Stimulated activated CD4-positive, alpha-beta T cell treated with anti-CD3 and anti-CD28 coated beads, Interleukin-4, amount 100 ng/mL, for 24 hours (primary cell): ENCODE results near the gene GLRA3.
"Not testable (repeated sequence)": the region's sequence is repeated elsewhere in the genome, so short reads cannot be mapped to it uniquely, and the experiment has no call there.

Experiments
- DNase-seq: peaks from one replicate; pipeline ENCODE4 v3.0.0-alpha.2; 2020

The GLRA3 gene

DNA sequence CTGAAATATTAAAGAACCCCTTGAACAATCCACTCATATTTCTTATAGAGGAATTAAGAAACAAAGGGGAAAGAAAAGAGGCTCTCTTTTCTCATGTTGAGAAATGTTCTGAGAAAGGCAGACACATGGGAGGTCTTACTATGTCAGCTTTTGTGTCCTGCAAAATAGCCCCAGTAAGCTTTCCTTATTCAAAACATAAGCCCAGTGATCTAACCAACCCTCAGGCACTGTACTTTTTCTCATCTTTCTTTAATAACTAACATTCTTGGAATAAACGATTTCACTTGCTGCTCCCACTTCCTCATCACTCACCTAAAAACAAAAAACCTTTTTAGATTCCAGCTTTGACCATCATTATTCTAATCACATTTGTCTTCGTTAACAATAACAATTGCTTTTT lies 115.9 kb downstream of the GLRA3 start:
- DNase-seq = no peak

DNA sequence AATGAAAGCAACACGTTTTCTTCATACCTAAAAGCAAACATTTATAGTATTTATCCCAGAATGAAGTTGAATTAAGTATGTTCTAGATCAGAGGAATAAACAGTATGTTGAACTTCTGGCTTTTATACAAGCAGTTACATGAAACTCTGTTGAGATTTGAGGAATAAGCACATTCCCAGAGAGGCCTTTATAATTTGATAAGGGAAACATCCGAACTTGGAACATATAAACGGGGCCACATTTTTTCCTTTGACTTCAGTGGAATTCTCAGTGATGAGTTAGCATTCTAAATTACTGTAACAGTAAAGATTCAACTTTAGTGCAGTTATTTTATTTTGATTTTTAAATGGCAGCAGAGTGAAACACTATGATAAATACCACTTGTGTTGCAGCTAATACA lies 119.5 kb downstream of the GLRA3 start:
- DNase-seq = no peak

DNA sequence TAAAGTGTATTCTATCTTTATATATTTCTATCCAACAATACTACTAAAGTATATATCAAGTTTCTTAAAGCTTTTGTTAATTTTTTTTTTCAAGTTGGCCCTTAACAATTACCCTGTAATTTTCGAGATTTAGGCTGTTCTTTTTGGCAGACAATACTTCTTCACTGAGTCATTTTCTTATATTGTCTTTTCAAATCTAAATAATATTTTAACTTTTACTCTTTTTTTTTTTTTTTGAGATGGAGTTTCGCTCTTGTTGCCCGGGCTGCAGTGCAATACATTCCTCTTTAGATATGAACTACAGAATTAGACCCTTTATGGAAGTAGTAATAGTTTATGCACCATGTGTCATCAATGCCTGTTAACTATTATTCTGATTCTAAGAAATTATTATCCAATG lies 120.7 kb downstream of the GLRA3 start:
- DNase-seq = no peak

DNA sequence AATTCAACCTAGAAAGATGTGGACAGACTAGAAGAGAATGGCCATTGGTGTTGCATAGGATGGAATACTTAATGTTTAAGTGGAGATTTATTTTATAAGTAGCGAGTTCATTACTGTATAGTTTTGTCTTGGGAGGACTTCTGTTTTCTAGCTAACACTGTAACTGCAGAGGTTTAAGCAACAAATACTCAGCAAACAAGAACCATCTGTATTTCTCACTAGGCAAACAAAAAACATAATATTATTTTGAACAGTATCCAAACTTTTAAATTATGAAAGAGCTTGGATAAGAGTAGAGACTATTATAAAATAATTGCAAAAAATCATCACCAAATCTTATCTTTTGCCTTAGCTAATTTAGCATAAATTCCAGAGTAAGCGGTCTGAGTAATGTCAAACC lies 121.1 kb downstream of the GLRA3 start:
- DNase-seq = no peak

DNA sequence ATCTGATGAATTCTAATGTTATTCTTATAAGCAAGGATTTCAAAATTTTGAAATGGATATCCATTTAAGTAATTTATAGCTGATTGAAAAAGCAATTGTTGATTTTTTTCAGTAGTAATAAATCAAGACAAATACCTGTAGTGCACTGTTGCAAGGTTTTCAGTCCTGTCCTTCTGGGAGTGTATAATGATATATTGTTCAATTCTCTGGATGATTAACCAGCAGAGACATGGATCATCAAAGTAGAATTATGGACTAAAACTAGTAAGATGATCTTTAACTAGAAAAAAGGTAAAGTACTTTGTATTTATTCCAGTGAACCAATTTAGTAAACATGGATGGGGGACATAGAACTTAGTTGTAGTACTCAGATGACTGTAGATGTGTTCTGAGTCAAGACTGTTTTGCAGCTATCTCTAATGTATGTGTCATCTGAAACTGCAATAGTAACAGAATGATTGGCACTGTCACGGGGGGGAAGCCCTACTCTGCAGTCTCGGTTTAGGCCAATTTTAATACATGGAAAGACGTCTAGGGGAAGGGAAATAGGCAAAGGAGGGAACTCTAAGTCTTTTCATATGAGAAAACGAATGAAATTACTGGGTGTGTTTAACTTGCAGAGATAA lies 121.9 kb downstream of the GLRA3 start:
- DNase-seq = peak; percentile 5

DNA sequence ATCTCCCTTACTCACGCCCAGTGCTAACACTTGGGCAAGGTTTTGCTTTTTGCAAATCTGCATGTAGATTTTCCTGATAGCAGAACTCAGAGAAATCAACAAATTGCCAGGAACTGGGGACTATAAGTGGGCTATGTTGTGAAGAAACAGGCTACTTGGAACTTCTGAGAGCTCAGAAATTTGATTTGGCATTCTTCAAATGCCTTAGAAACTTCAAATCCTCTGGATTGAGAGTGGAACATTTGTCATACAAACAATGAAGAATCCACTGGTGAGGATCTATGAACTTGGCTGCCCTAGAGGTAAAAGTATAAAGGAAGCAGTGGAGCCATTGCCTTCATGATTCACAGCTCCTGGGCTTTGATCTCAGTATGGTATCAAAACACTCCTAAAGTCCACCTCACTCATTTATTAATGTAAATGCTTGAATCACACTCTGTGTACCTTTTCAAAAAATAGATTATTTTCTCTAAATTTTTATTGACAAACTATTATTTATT lies 126.0 kb downstream of the GLRA3 start:
- no peak for DNase-seq

DNA sequence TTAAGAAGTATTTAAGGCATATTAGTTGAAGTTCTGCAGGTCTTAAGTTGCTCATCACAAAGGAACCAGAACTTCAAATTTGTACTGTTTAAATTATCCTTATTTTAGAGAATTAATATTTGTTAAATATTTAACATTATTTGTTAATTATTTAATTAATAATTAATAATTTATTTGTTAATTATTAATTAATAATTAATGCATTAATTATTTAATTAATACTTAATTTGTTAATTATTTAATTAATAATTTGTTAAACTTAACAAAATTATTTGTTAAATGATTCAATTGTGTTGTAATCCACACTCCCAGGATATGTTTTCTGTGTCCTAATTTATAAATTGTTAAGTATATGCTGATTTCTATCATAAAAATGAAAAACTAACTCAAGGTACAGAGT lies 129.4 kb downstream of the GLRA3 start:
- DNase-seq = no peak

DNA sequence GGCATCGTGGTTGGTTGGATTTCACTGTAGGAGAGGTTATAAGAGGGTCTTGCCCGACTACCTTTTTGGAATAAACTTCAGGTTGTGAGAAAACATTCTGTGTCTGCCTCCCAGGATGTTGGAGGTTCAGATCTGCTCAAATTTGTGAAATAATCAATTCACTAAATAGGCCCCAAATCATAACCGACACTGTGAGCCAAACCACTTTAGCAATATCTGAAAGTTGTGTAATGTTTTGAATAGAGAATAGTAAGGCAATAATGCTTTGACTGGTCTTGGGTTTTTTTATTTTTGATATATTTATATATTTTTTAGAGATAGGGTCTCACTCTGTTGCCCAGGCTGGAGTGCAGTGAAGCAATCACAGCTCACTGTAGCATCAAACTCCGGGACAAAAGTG lies 131.2 kb downstream of the GLRA3 start:
- DNase-seq = no peak

DNA sequence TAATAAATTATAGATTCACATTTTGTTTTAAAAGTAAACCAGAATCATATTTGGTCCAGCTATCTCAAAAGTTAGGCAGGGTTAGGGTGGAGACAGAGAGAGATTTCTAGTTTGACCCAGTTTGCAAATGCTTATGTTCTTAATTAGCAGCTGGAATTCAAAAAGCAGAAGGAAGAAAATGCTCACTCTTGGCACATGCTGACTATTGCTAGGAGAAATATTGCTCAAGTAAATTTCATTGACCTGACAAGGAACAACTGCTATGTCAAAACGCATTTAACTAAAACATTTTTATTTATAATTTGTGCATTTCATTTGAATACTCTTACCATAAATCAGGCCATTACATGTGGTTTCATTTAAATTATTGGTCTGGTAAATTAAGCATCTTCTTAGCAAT lies 131.8 kb downstream of the GLRA3 start:
- no peak for DNase-seq

DNA sequence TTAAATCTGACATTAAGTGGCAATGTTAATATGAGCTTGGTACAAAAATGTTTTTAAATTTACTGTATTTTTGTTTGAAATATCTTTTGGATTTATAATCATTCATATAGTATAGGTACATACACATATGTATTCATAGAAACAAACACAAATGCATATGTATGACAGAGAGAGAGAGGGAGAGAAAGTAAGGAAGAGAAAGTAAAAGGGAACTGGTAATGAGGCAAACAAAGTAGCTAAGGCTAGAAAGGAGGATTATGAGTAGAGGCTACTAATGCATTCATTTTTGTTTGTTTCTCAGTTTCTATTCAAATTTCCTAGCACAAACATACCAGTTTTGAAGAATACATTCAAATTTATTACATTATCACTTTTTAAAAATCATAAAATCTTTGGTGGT lies 132.4 kb downstream of the GLRA3 start:
- DNase-seq = no peak

DNA sequence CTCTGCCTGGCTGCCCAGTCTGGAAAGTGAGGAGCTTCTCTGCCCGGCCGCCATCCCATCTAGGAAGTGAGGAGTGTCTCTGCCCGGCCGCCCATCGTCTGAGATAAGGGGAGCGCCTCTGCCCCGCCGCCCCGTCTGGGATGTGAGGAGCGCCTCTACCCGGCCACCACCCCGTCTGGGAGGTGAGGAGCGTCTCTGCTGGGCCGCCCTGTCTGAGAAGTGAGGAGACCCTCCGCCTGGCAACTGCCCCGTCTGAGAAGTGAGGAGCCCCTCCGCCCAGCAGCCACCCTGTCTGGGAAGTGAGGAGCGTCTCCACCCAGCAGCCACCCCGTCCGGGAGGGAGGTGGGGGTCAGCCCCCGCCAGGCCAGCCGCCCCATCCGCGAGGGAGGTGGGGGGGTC lies 137.2 kb downstream of the GLRA3 start:
- DNase-seq = not testable (repeated sequence)

DNA sequence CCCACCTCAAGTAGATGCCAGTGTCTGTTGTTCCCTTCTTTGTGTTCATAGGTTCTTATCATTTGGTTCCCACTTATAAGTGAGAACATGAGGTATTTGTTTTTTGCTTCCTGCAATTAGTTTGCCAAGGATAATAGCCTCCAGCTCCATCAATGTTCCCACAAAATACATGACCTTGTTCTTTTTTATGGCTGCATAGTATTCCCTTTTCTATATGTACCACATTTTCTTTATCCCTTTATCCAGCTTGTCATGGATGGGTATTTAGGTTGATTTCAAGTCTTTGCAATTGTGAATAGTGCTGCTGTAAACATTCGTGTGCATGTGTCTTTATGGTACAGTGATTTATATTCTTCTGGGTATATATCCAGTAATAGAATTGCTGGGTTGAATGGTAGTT lies 138.4 kb downstream of the GLRA3 start:
- no peak for DNase-seq

DNA sequence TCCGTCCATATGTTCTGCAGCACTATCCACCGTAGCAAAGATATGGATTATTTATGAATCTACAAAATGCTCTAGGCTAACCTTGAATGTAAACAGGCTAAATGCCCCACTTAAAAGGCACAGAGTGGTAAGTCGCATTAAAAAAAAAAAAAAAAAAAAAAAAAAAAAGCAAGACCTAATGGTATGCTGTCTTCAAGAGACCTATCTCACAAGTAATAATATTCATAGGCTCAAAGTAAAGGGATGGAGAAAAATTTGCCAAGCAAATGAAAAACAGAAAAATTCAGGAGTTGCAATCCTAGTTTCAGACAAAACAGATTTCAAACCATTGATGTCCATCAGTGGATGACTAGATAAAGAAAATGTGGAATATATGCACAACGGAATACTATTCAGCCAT lies 139.4 kb downstream of the GLRA3 start:
- DNase-seq = no peak

DNA sequence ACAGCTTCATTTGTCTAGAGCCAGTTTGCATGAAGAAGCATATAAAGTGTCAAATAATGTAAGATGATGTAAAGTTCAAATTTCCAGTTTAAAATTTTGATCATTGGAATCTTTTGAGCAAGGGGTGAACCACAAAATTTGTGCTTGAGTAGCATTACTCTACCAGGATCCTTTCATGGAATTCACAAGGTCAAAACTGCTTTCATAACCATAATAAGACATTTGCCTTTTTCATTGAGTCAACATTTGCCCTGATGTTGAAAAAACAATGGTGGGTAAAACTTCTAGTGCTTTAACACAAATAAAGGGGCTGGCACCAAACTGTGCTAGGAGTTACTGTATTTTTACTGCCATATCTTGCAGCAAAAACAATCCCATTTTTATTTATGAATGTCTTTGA lies 142.2 kb downstream of the GLRA3 start:
- DNase-seq = no peak

DNA sequence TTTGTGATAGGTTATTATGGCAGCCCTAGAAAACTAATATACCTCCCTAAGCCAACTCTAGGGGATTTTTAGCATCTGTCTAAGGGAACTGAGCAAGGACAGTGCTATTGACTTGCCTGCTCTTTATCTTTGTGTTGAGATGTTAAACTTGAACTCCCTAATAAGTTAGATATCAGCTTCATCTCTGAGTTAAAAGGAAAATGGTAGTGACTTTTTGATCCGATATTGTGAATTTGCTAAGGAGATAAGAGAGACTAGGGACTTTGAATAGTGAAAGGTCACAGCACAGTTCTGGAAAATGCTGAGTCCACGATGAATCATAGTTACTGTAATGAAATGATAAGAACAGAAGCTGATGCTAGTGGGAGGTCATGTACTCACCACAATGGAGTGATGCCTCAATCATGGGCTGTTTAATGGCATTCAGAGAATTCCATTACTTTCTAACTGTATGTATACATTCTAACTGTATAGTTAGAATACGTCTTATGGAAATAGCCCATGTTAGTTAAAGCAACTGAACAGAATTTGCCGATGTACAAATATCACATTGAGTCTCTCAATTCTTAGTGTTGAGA lies 147.2 kb downstream of the GLRA3 start:
- DNase-seq = no peak

DNA sequence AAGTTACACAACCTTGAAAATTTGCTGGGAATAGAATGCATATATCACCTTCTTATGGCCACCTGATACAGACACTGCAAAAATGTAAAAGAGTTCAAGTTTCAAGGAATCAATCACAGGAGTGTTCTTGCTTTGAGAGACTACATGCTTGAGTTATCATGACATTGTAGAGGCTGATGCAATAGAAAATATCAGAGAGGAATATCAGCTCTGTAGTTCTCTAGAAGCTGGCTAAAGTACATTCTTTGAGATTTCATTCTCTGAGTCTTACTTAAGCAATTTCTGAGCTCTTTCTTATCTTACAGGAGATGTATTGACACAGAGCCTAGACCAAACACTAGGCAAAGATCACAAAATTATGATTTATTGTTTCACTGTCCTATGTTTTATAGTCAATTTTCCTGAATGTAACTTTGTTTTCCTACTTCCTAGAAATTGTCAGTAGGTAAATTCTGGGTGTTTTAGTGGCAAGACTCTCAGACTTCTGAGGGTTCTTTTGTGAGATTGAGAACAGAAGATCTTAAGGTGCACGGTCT lies 154.7 kb downstream of the GLRA3 start:
- no peak for DNase-seq

DNA sequence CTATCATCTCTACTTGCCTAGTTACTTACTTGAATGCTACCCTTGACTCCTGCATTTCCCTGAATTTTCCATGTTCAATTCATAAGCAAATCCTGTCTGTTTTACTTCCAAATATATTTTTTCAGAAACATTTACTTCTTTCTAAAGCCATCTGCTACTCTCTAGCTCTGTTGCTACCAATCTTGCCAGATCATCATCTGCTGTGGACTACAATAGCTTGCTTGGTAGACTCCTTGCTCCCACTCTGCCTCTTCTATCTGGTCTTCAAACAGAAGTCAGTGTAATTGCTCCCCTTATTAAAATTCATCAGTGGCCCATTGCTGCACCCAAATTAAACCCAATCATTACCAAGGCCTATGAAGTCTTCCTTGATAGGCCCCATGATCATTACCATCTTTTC lies 155.2 kb downstream of the GLRA3 start:
- no peak for DNase-seq

DNA sequence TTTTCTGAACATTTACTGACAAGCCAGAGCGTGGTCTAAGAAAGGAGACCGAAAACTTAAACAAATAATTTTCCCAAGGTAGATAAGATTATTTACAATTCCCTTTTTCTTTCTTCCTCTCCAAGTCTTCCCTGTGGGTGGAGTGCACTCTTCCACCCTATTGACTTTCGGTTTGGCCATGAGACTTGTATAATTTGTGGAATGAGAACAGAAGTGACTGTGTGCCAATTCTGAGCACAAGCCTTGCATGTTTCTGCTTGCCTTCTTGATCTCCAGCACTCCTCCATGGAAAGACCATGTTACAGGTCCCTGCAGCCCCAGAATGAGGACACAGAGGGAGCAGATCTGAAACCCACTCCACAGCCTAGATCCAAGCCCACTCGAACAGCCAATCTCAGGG lies 156.8 kb downstream of the GLRA3 start:
- no peak for DNase-seq

DNA sequence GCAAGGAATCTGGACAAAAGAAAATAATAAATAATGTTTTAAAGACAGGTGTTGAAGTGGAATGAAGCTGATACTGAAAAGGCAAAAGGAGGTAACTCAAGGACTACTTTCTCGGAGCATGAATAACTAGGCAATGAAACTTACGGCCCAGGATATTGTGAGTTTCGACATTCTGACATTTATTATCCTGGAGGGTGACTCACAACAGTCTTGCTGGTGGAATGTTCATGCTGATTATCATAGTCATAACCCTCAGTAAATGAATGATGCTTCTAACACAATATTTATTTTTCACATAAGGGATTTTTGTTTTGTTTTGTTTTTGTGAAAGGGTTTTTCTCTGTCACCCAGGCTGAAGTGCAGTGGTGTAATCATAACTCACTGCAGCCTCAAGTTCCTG lies 159.8 kb downstream of the GLRA3 start:
- DNase-seq = no peak

DNA sequence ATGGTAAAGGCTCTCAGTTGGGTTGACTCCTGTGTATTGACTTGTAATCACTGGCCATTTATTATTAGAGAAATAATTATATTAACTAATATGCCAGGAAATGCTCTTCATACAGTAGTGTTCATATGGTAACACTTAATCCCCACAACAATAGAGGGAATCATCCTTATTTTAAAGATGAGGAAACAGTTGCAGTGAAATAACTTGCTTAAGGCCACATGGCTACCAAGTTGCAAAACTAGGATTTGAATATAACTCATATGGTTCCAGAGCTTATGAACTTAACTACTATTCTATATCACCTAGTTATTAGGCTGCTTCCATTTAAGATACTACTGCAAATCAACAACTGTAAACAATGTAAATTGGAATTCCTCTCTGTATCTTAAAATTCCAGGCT lies 163.2 kb downstream of the GLRA3 start:
- no peak for DNase-seq

DNA sequence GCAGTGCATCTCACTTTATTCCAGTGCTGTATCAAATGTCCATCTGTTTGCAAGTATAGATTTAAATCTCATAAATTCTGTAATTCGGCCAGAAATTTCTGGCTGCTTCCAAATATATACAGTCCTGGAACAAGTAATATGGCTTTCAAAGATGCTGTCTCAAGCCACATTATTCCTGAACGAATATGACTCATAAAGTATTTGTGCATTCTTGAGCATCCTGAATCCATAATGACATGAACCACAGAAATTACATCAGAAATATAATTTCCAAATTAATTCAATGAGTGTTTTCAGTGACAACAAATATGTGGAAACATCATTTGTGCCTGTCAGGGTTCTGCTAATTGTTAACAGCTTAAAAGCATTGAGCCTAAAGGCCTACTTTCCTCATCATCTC lies 165.8 kb downstream of the GLRA3 start:
- no peak for DNase-seq

DNA sequence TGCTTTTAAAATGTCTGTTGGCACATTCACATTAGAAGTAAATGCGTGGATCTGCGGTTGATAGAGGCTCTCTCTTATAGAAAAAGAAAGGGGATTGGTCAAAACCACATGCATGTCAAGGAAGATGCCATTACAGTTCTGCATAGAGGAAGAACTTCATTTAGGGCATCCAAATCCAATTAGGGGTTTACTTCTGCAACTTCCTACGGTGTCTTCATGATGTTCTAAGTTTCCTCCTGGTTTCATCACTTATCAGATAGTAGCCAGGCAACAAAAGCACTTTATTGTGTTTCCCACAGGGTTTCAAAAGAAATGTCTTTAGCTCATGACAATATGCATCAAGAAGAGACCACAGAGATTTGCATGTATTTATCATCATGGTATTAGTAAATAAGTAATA lies 170.8 kb downstream of the GLRA3 start:
- DNase-seq = no peak

DNA sequence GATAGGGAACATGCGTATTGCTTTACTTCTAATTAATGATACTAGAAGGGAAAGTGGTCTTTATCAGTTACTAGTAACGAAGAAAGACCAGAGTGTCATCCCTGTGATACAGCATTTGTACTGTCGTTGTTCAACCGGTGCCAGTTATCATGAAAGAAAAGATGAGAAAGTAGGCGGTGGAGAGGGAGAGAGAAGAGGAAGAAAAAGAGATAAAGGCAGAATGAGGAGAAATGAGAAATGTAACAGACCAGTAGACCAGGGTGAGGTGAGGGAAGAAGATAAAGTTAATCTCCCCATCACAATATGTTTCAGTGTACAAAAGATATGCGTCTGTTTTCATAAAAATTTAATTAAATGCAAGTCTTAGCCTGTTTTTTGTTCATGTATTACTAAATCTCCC lies 171.6 kb downstream of the GLRA3 start:
- DNase-seq = no peak

DNA sequence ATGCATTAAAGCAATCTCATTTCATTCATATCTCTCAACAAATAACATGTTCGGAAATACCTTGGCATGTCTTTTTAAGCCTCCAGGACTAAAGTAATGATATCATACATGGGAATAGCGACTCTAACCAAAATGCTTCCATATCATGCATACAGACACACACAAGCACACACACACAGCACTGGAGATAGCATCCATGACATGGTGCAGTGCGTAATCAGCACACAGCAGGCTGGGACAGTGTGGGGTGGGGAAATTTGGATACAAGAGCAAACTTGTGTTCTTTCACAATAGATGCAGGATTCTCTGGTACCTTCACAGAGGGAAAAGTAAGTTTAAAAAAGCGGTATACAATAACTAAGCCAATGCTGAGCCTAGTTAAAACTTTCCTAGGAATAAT lies 174.4 kb downstream of the GLRA3 start:
- DNase-seq = no peak
